Daoy (cell line): ENCODE results near the gene UTP18. TPM values are rescaled to one million over a fixed set of nuclear protein-coding genes. Genes with fewer than 3 reads are reported as not detected.
"Not testable (repeated sequence)": the region's sequence is repeated elsewhere in the genome, so short reads cannot be mapped to it uniquely, and the experiment has no call there.

Experiments
- DNase-seq: peaks from one replicate; pipeline ENCODE4 v3.0.0-alpha.2; 2015; ENCODE audit warnings: low read depth
- total RNA-seq: library from RNA; depleted of rRNA; stranded (reverse); fragments of >200 nt; shearing (Covaris generic); gene quantifications from 2 replicates; pipeline ENCODE4 v1.2.3, GENCODE V29; 2014

Gene UTP18
- total RNA-seq, 1 experiment from 2014 or later = 112 TPM

GRCh38 chr17:51258756-51259563 is 1.4 kb upstream of the UTP18 start:
- DNase-seq = no peak

GRCh38 chr17:51259564-51260236 is 646 bp upstream of the UTP18 start, which contains the start of gene MBTD1:
Gene MBTD1, minus strand, starts transcription at chr17:51260049. Its CDS starts 34,888 bp downstream, at chr17:51225161.
- peak; percentile 94 for DNase-seq

GRCh38 chr17:51261024-51261963 is 948 bp downstream of the UTP18 start:
- DNase-seq = no peak

- no peak for DNase-seq
Observed at GRCh38 chr17:51263006-51263405, 2.7 kb downstream of the UTP18 start.

GRCh38 chr17:51264466-51264865 is 4.1 kb downstream of the UTP18 start:
- DNase-seq = not testable (repeated sequence)

GRCh38 chr17:51269991-51270390 is 9.6 kb downstream of the UTP18 start:
- DNase-seq = no peak

GRCh38 chr17:51270636-51271035 is 10.3 kb downstream of the UTP18 start:
- no peak for DNase-seq

- DNase-seq = no peak
Observed at GRCh38 chr17:51272812-51273211, 12.5 kb downstream of the UTP18 start.

GRCh38 chr17:51275381-51275780 is 15.0 kb downstream of the UTP18 start:
- DNase-seq = no peak

GRCh38 chr17:51279183-51279582 is 18.8 kb downstream of the UTP18 start:
- no peak for DNase-seq

- DNase-seq = no peak
Observed at GRCh38 chr17:51287412-51287811, 27.1 kb downstream of the UTP18 start.

GRCh38 chr17:51289696-51290111 is 29.4 kb downstream of the UTP18 start:
- no peak for DNase-seq

GRCh38 chr17:51294338-51294737 is 34.0 kb downstream of the UTP18 start:
- DNase-seq = not testable (repeated sequence)

- DNase-seq = peak; percentile 7
Observed at GRCh38 chr17:51298508-51299371, 38.4 kb downstream of the UTP18 start.

- no peak for DNase-seq
Observed at GRCh38 chr17:51299859-51300258, 39.5 kb downstream of the UTP18 start.

- DNase-seq = no peak
Observed at GRCh38 chr17:51305182-51305581, 44.8 kb downstream of the UTP18 start.

- DNase-seq = not testable (repeated sequence)
Observed at GRCh38 chr17:51312003-51312402, 51.7 kb downstream of the UTP18 start.

- no peak for DNase-seq
Observed at GRCh38 chr17:51319186-51319585, 58.8 kb downstream of the UTP18 start.

- DNase-seq = no peak
Observed at GRCh38 chr17:51322390-51323029, 62.2 kb downstream of the UTP18 start.

GRCh38 chr17:51325471-51325870 is 65.1 kb downstream of the UTP18 start:
- no peak for DNase-seq
